ENCODE measurements around the gene ZNF266. TPM values are rescaled to one million over a fixed set of nuclear protein-coding genes. Genes with fewer than 3 reads are reported as not detected.
A peak's percentile ranks its signal among the peaks of the same experiment; 100 is the strongest.

Gene ZNF266
- total RNA-seq, result 10 to 100 TPM; 17.1 to 22.4 TPM

- Mint-ChIP-seq H3K27me3 (no peaks in the 10 kb centered on the region), H3K27ac (peak within 1 kb of the TSS; percentile 99), H3K4me1 (peaks cover 33% of the 10 kb centered on the region), H3K9me3 (ENCODE audit: low read depth) (peaks cover 2% of the 10 kb centered on the region), H3K4me3 (peak within 1 kb of the TSS; percentile 95), H3K36me3 (ENCODE audit: low read depth) (peaks cover 35% of the 10 kb centered on the region)
- intact Hi-C loops (cut with DNase I, micrococcal nuclease), result loop anchor here (1.0 to 10.0 kb wide), 14 partner anchors 103 to 1428 kb away; partner anchors contain the start of genes ZNF317 (in 2 of the 2), ZNF559 (in 2 of the 2), ELAVL1 (in 1 of the 2) and MBD3L1 (in 1 of the 2)
- peak; percentile 91 for ATAC-seq
- peak; percentile 97 for DNase-seq
- CTCF ChIA-PET, result interaction anchor here (0.6 to 1.5 kb wide), 6 partner anchors 8 to 854 kb away, joined by 3 to 4 read pairs (median 3); no protein-coding TSS in a partner anchor
- POLR2A ChIA-PET, result no interaction called here
These were observed at the start of gene ZNF266 for GRCh38 chr19:9435279-9436268. TSS of gene ZNF266 (minus strand) at chr19:9435573. CDS start at chr19:9420089, 15,484 bp downstream.

GRCh38 chr19:9485140-9485539 lies 49.8 kb upstream of the ZNF266 start:
- Mint-ChIP-seq H3K27ac (no peak overlapping the region), H3K9me3 (ENCODE audit: low read depth) (peaks cover 32% of the 10 kb centered on the region), H3K27me3 (no peaks in the 10 kb centered on the region), H3K4me1 (no peaks in the 10 kb centered on the region), H3K36me3 (ENCODE audit: low read depth) (peaks cover 5% of the 10 kb centered on the region), H3K4me3 (no peak overlapping the region)
- no peak for ATAC-seq
- intact Hi-C loops (cut with DNase I, micrococcal nuclease), result no loop called here
- DNase-seq, result no peak
- CTCF ChIA-PET, result no interaction called here
- POLR2A ChIA-PET, result no interaction called here

GRCh38 chr19:9474975-9475374 lies 39.6 kb upstream of the ZNF266 start:
- no peaks in the 10 kb centered on the region for H3K4me1 Mint-ChIP-seq
- no peak overlapping the region for H3K4me3 Mint-ChIP-seq
- intact Hi-C loops (cut with DNase I, micrococcal nuclease), result no loop called here
- H3K36me3 Mint-ChIP-seq (ENCODE audit: low read depth), result peaks cover 5% of the 10 kb centered on the region
- peaks cover 3% of the 10 kb centered on the region for H3K27me3 Mint-ChIP-seq
- no peak overlapping the region for H3K27ac Mint-ChIP-seq
- ChIA-PET CTCF (no interaction called here), POLR2A (no interaction called here)
- DNase-seq, result no peak
- H3K9me3 Mint-ChIP-seq (ENCODE audit: low read depth), result peaks cover 34% of the 10 kb centered on the region
- no peak for ATAC-seq

- Mint-ChIP-seq H3K9me3 (ENCODE audit: low read depth) (peaks cover 57% of the 10 kb centered on the region), H3K4me1 (no peaks in the 10 kb centered on the region), H3K36me3 (ENCODE audit: low read depth) (peaks cover 15% of the 10 kb centered on the region), H3K4me3 (no peak overlapping the region), H3K27me3 (peaks cover 3% of the 10 kb centered on the region), H3K27ac (no peak overlapping the region)
- ChIA-PET CTCF (no interaction called here), POLR2A (no interaction called here)
- DNase-seq (no peak), ATAC-seq (no peak)
- intact Hi-C loops (cut with DNase I, micrococcal nuclease), result no loop called here
These were observed 31.8 kb upstream of the ZNF266 start for GRCh38 chr19:9467161-9467560.

GRCh38 chr19:9461938-9462337 lies 26.6 kb upstream of the ZNF266 start:
- H3K27ac Mint-ChIP-seq, result no peak overlapping the region
- POLR2A ChIA-PET, result no interaction called here
- H3K4me1 Mint-ChIP-seq, result no peaks in the 10 kb centered on the region
- CTCF ChIA-PET, result no interaction called here
- H3K27me3 Mint-ChIP-seq, result no peaks in the 10 kb centered on the region
- no peak overlapping the region for H3K4me3 Mint-ChIP-seq
- no peak for ATAC-seq
- H3K9me3 Mint-ChIP-seq (ENCODE audit: low read depth), result peaks cover 51% of the 10 kb centered on the region
- DNase-seq, result no peak
- intact Hi-C loops (cut with DNase I, micrococcal nuclease), result no loop called here
- H3K36me3 Mint-ChIP-seq (ENCODE audit: low read depth), result peaks cover 19% of the 10 kb centered on the region

GRCh38 chr19:9456018-9456689 lies 20.8 kb upstream of the ZNF266 start:
- peaks cover 60% of the 10 kb centered on the region for H3K9me3 Mint-ChIP-seq (ENCODE audit: low read depth)
- CTCF ChIA-PET, result no interaction called here

GRCh38 chr19:9453953-9454352 lies 18.6 kb upstream of the ZNF266 start:
- intact Hi-C loops (cut with DNase I, micrococcal nuclease), result no loop called here
- Mint-ChIP-seq H3K4me3 (no peak overlapping the region), H3K27ac (no peak overlapping the region), H3K36me3 (ENCODE audit: low read depth) (peaks cover 13% of the 10 kb centered on the region), H3K9me3 (ENCODE audit: low read depth) (peaks cover 58% of the 10 kb centered on the region), H3K4me1 (no peaks in the 10 kb centered on the region), H3K27me3 (no peaks in the 10 kb centered on the region)
- ChIA-PET CTCF (no interaction called here), POLR2A (no interaction called here)
- DNase-seq (no peak), ATAC-seq (no peak)

More at GRCh38 chr19:9456018-9456689, 20.8 kb upstream of the ZNF266 start:
- Mint-ChIP-seq H3K36me3 (ENCODE audit: low read depth) (peaks cover 8% of the 10 kb centered on the region), H3K4me1 (no peaks in the 10 kb centered on the region), H3K27ac (no peak overlapping the region), H3K27me3 (no peaks in the 10 kb centered on the region), H3K4me3 (no peak overlapping the region)
- intact Hi-C loops (cut with DNase I, micrococcal nuclease), result no loop called here
- POLR2A ChIA-PET, result no interaction called here
- ATAC-seq (no peak), DNase-seq (no peak)

- no peak for ATAC-seq
- POLR2A ChIA-PET, result no interaction called here
- intact Hi-C loops (cut with DNase I, micrococcal nuclease), result no loop called here
- DNase-seq, result no peak
- H3K4me3 Mint-ChIP-seq, result no peak overlapping the region
- CTCF ChIA-PET, result no interaction called here
- peaks cover 47% of the 10 kb centered on the region for H3K36me3 Mint-ChIP-seq (ENCODE audit: low read depth)
- H3K4me1 Mint-ChIP-seq, result no peaks in the 10 kb centered on the region
- H3K9me3 Mint-ChIP-seq (ENCODE audit: low read depth), result peaks cover 37% of the 10 kb centered on the region
- H3K27me3 Mint-ChIP-seq, result no peaks in the 10 kb centered on the region
- H3K27ac Mint-ChIP-seq, result no peak overlapping the region
These were observed 9.7 kb upstream of the ZNF266 start for GRCh38 chr19:9445037-9445436.

GRCh38 chr19:9436358-9436757 lies 985 bp upstream of the ZNF266 start:
- peaks cover 3% of the 10 kb centered on the region for H3K9me3 Mint-ChIP-seq (ENCODE audit: low read depth)
- intact Hi-C loops (cut with DNase I, micrococcal nuclease), result loop anchor here (5.0 to 10.0 kb wide), 3 partner anchors 112 to 1429 kb away; partner anchors contain the start of genes ELAVL1 (in 1 of the 2) and ZNF559 (in 1 of the 2)
- H3K27me3 Mint-ChIP-seq, result no peaks in the 10 kb centered on the region
- H3K4me1 Mint-ChIP-seq, result peaks cover 32% of the 10 kb centered on the region
- DNase-seq (no peak), ATAC-seq (no peak)
- ChIA-PET CTCF (interaction anchor here (0.9 to 1.5 kb wide), 3 partner anchors 163 to 273 kb away, joined by 3 to 4 read pairs (median 3); no protein-coding TSS in a partner anchor), POLR2A (no interaction called here)
- peaks cover 28% of the 10 kb centered on the region for H3K36me3 Mint-ChIP-seq (ENCODE audit: low read depth)
- peak overlapping the region; percentile 99 for H3K27ac Mint-ChIP-seq
- H3K4me3 Mint-ChIP-seq, result peak overlapping the region; percentile 95

- peak; percentile 35 for ATAC-seq
- DNase-seq, result peak; percentile 77
- H3K27ac Mint-ChIP-seq, result no peak overlapping the region
- peaks cover 70% of the 10 kb centered on the region for H3K36me3 Mint-ChIP-seq (ENCODE audit: low read depth)
- POLR2A ChIA-PET, result no interaction called here
- CTCF ChIA-PET, result interaction anchor here (1.0 to 1.1 kb wide), 2 partner anchors 224 to 226 kb away, joined by 4 to 5 read pairs; no protein-coding TSS in a partner anchor
- H3K4me1 Mint-ChIP-seq, result peaks cover 33% of the 10 kb centered on the region
- H3K9me3 Mint-ChIP-seq (ENCODE audit: low read depth), result peaks cover 14% of the 10 kb centered on the region
- H3K4me3 Mint-ChIP-seq, result no peak overlapping the region
- no peaks in the 10 kb centered on the region for H3K27me3 Mint-ChIP-seq
- intact Hi-C loops (cut with DNase I, micrococcal nuclease), result loop anchor here (1.0 to 10.0 kb wide), 4 partner anchors 107 to 227 kb away; partner anchors contain the start of gene ZNF559 (in 1 of the 2)
These were observed 3.9 kb downstream of the ZNF266 start for GRCh38 chr19:9431475-9431874.

- Mint-ChIP-seq H3K4me1 (peaks cover 25% of the 10 kb centered on the region), H3K36me3 (ENCODE audit: low read depth) (peaks cover 81% of the 10 kb centered on the region), H3K27ac (no peak overlapping the region), H3K27me3 (no peaks in the 10 kb centered on the region), H3K9me3 (ENCODE audit: low read depth) (peaks cover 17% of the 10 kb centered on the region), H3K4me3 (no peak overlapping the region)
- ATAC-seq, result no peak
- ChIA-PET POLR2A (no interaction called here), CTCF (no interaction called here)
- intact Hi-C loops (cut with DNase I, micrococcal nuclease), result loop anchor here in 1 of 2 experiments (10.0 kb wide), 2 partner anchors 106 to 226 kb away; partner anchors contain the start of gene ZNF559
- no peak for DNase-seq
These were observed 4.9 kb downstream of the ZNF266 start for GRCh38 chr19:9430444-9430843.
